K562 (cell line): ENCODE results near the gene PERP.

Experiments used
- CBX5 ChIP-seq: IDR thresholded peaks from 2 replicates; pipeline ENCODE4 v1.6.1; 2014; ENCODE audit warnings: low read depth, borderline replicate concordance
- ERF ChIP-seq: fragments of 450-650 bp; formaldehyde crosslinking; IDR thresholded peaks from 2 replicates; pipeline ENCODE4 v1.4.0; 2020; ENCODE audit warnings: mild to moderate bottlenecking, mixed read lengths
- ETV6 ChIP-seq, 3 experiments: fragments of 150-350 bp in 1 of 3; sonication (generic) in 1 of 3; formaldehyde crosslinking in 1 of 3; IDR thresholded peaks; 2 replicates each; pipeline versions ENCODE4 v1.6.1 to v1.8.0; 2014 to 2022; ENCODE audit warnings: borderline replicate concordance in 2 of 3, low read depth in 2 of 3, antibody characterized with exemption in 1 of 3, low read length in 1 of 3, mild to moderate bottlenecking in 1 of 3, missing genetic modification reagents in 1 of 3
- GABPB1 ChIP-seq: sonication (generic); formaldehyde crosslinking; IDR thresholded peaks from 2 replicates; pipeline ENCODE4 v1.8.0; 2022; ENCODE audit warnings: mild to moderate bottlenecking, missing genetic modification reagents
- POLR2A ChIP-seq: fragments of 450-650 bp; conservative IDR thresholded peaks from 2 replicates; pipeline ENCODE4 v1.6.1; 2016
- SREBF1 ChIP-seq: fragments of 150-350 bp; IDR thresholded peaks from 2 replicates; pipeline ENCODE4 v1.6.1; 2014; ENCODE audit warnings: antibody characterized with exemption, low read depth, low read length, borderline replicate concordance
- ZNF324 ChIP-seq: fragments of 250-450 bp; sonication (Bioruptor Pico); IDR thresholded peaks from 2 replicates; pipeline ENCODE4 v1.4.0; 2020; ENCODE audit warnings: mild to moderate bottlenecking
- TF ChIP-seq, protein P1 (sequence below): sonication (generic); formaldehyde crosslinking; IDR thresholded peaks from 2 replicates; pipeline ENCODE4 v1.8.0; 2023; ENCODE audit warnings: mild to moderate bottlenecking, missing genetic modification reagents

DNA sequence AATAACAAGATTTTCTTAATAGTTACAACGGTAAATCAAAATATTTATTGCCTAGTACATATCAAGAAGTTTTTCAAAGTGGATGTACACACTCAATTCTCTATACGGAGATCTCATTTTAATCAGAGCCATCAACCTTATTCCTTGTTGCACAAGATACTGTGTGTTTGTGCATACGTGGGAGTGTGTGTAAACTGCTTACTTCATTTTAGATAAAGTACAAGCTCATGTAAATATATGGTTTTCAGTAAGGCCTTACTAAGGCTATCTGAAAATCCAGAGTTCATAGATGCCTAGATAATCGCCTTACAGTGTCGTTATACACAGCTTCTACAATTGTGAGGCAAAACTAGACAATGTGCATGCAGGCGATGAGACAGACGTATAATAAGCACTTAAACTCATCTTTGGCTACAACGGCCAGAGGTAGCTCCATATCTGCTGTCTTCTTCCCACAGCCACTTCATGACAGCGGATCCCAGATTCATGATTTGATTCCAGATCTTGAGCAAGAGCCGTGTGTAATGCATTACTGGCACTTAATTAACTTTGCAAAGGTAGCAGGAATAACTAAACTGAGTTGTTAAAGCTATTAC, 2.5 kb downstream of the PERP start:
- TF ChIP-seq ETV6 (IDR thresholded peaks at IDR 0.05; ENCODE audit: borderline replicate concordance in 1 of 2, low read depth in 2 of 2, low read length in 1 of 2), result no peak
- no peak for TF ChIP-seq ETV6 (CRISPR knock-in tag; IDR thresholded peaks at IDR 0.05; ENCODE audit: borderline replicate concordance)
- TF ChIP-seq ZNF324, result no peak
- no peak for TF ChIP-seq CBX5
- no peak for TF ChIP-seq ERF (CRISPR knock-in tag)
- no peak for TF ChIP-seq POLR2A
- TF ChIP-seq, protein P1, sequence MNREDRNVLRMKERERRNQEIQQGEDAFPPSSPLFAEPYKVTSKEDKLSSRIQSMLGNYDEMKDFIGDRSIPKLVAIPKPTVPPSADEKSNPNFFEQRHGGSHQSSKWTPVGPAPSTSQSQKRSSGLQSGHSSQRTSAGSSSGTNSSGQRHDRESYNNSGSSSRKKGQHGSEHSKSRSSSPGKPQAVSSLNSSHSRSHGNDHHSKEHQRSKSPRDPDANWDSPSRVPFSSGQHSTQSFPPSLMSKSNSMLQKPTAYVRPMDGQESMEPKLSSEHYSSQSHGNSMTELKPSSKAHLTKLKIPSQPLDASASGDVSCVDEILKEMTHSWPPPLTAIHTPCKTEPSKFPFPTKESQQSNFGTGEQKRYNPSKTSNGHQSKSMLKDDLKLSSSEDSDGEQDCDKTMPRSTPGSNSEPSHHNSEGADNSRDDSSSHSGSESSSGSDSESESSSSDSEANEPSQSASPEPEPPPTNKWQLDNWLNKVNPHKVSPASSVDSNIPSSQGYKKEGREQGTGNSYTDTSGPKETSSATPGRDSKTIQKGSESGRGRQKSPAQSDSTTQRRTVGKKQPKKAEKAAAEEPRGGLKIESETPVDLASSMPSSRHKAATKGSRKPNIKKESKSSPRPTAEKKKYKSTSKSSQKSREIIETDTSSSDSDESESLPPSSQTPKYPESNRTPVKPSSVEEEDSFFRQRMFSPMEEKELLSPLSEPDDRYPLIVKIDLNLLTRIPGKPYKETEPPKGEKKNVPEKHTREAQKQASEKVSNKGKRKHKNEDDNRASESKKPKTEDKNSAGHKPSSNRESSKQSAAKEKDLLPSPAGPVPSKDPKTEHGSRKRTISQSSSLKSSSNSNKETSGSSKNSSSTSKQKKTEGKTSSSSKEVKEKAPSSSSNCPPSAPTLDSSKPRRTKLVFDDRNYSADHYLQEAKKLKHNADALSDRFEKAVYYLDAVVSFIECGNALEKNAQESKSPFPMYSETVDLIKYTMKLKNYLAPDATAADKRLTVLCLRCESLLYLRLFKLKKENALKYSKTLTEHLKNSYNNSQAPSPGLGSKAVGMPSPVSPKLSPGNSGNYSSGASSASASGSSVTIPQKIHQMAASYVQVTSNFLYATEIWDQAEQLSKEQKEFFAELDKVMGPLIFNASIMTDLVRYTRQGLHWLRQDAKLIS (CRISPR knock-in tag), result no peak
- no peak for TF ChIP-seq SREBF1
- no peak for TF ChIP-seq GABPB1
